Measurements from ENCODE around the gene DBI. TPM values are rescaled to one million over a fixed set of nuclear protein-coding genes. Genes with fewer than 3 reads are reported as not detected.
A peak's percentile ranks its signal among the peaks of the same experiment; 100 is the strongest.

DBI gene
- total and polyA plus RNA-seq, 2 of the 13 experiments (the other 11 are each of a cell fraction or from before 2014, with no cell fraction given), result 330 to 659 TPM

- TF ChIP-seq YEATS4 (CRISPR knock-in tag; IDR thresholded peaks at IDR 0.05; ENCODE audit: borderline replicate concordance) (no peak), ZFAT (CRISPR knock-in tag; conservative IDR thresholded peaks at IDR 0.05) (no peak), HMGXB4 (CRISPR knock-in tag; IDR thresholded peaks at IDR 0.05; ENCODE audit: borderline replicate concordance in 1 of 2, low read depth in 1 of 2) (peak in 1 of 2 experiments; percentile 72; a peak in 2 of 4 replicates), ZBTB49 (CRISPR knock-in tag; IDR thresholded peaks at IDR 0.05; ENCODE audit: borderline replicate concordance) (no peak), ZNF256 (CRISPR knock-in tag; conservative IDR thresholded peaks at IDR 0.05) (peak; percentile 41; the same call in 1 of the 2 replicates), HNF4G (IDR thresholded peaks at IDR 0.05; ENCODE audit: borderline replicate concordance, low read depth, low read length) (0 out of 2 replicates have a peak, but pooled peaks have one; percentile 44), HNF4G (CRISPR knock-in tag; IDR thresholded peaks at IDR 0.05; ENCODE audit: borderline replicate concordance, low read depth) (peak; percentile 65; the same call in 1 of the 2 replicates), KDM5B (CRISPR knock-in tag; IDR thresholded peaks at IDR 0.05; ENCODE audit: borderline replicate concordance) (no peak), SNRNP70 (IDR thresholded peaks at IDR 0.05; ENCODE audit: low read depth, low read length) (no peak), PATZ1 (CRISPR knock-in tag; IDR thresholded peaks at IDR 0.05) (peak; percentile 86), HIVEP1 (CRISPR knock-in tag; IDR thresholded peaks at IDR 0.05) (no peak), RFX3 (CRISPR knock-in tag; IDR thresholded peaks at IDR 0.05) (no peak), RAD21 (CRISPR knock-in tag; IDR thresholded peaks at IDR 0.05) (peak; percentile 9; the same call in 1 of the 2 replicates), ZNF546 (CRISPR knock-in tag; conservative IDR thresholded peaks at IDR 0.05) (peak; percentile 42; the same call in 1 of the 2 replicates), TAF15 (IDR thresholded peaks at IDR 0.05; ENCODE audit: low read depth, low read length, poor library complexity, severe bottlenecking) (peak; percentile 80), MXD3 (CRISPR knock-in tag; IDR thresholded peaks at IDR 0.05) (no peak; the same call in 1 of the 2 replicates), PHF5A (CRISPR knock-in tag; IDR thresholded peaks at IDR 0.05; ENCODE audit: low read depth, unreplicated experiment) (no peak), GATAD1 (CRISPR knock-in tag; IDR thresholded peaks at IDR 0.05) (peak; percentile 42; the same call in 1 of the 2 replicates), ZNF441 (CRISPR knock-in tag; IDR thresholded peaks at IDR 0.05; ENCODE audit: borderline replicate concordance) (0 out of 2 replicates have a peak, but pooled peaks have one; percentile 42), ZFP82 (CRISPR knock-in tag; IDR thresholded peaks at IDR 0.05; ENCODE audit: borderline replicate concordance) (no peak), SNAPC2 (CRISPR knock-in tag; IDR thresholded peaks at IDR 0.05) (no peak), KLF13 (CRISPR knock-in tag; IDR thresholded peaks at IDR 0.05) (0 out of 2 replicates have a peak, but pooled peaks have one; percentile 26), ZNF841 (CRISPR knock-in tag; IDR thresholded peaks at IDR 0.05; ENCODE audit: borderline replicate concordance) (no peak)
Observed at GRCh38 chr2:119367472-119368099, 809 bp downstream of the DBI start (continued).

Data from HepG2 (cell line).